Adrenal gland (tissue), 5 donors: ENCODE results near the gene EPHA10.

ENCODE experiments used
- CTCF ChIP-seq, 6 experiments: fragments of 450-650 bp in 4 of 6; fragments of 200-600 bp in 2 of 6; sonication (generic) in 1 of 6; IDR thresholded peaks; 1 replicate in 5 of 6; 2 replicates in 1 of 6; pipeline versions ENCODE4 v1.5.1 to v1.8.0; 2016 to 2021; ENCODE audit warnings: antibody characterized with exemption in 6 of 6, mild to moderate bottlenecking in 2 of 6, moderate library complexity in 1 of 6
- POLR2A ChIP-seq, 2 donors: fragments of 450-650 bp; IDR thresholded peaks; one replicate each; pipeline ENCODE4 v1.6.1; 2017; ENCODE audit warnings: antibody characterized with exemption in 2 of 2, mild to moderate bottlenecking in 2 of 2, moderate library complexity in 1 of 2
- donor health status: DM: no; HTN: no; CAD: no.

GRCh38 chr1:37723390-37724078 lies 41.4 kb downstream of the EPHA10 start:
- no peak for TF ChIP-seq POLR2A (IDR thresholded peaks at IDR 0.05)
- no peak for TF ChIP-seq CTCF (IDR thresholded peaks at IDR 0.05)
